Astrocyte (in vitro differentiated cells and primary cell): ENCODE data around the gene PTK7. TPM values are rescaled to one million over a fixed set of nuclear protein-coding genes. Genes with fewer than 3 reads are reported as not detected.
A peak's percentile ranks its signal among the peaks of the same experiment; 100 is the strongest.

ENCODE experiments used
- DNase-seq: peaks from one replicate; pipeline ENCODE4 v3.0.0-alpha.2; 2010; ENCODE audit warnings: low read depth
- FAIRE-seq: peaks from 2 replicates; lab custom pipeline; 2011; peaks lifted over from hg19 to GRCh38; lab: Jason Lieb, UNC
- H2AFZ ChIP-seq: 2 replicates; pipeline ENCODE4 v1.6.0; 2012; ENCODE audit warnings: low read depth, low read length, inconsistent platforms
- H3K27ac ChIP-seq: 2 replicates; pipeline ENCODE4 v1.5.1; 2011; ENCODE audit warnings: low read depth, low read length, inconsistent platforms
- H3K27me3 ChIP-seq: 2 replicates; pipeline ENCODE4 v1.6.0; 2011; ENCODE audit warnings: low read length, inconsistent platforms; ENCODE audit not compliant: insufficient read depth
- H3K36me3 ChIP-seq: 2 replicates; pipeline ENCODE4 v1.5.1; 2011; ENCODE audit warnings: low read length, inconsistent platforms; ENCODE audit not compliant: insufficient read depth
- H3K4me1 ChIP-seq: 2 replicates; pipeline ENCODE4 v1.5.1; 2011; ENCODE audit warnings: low read length, inconsistent platforms; ENCODE audit not compliant: insufficient read depth
- H3K4me2 ChIP-seq: 2 replicates; pipeline ENCODE4 v1.6.0; 2012; ENCODE audit warnings: low read length, inconsistent platforms
- H3K4me3 ChIP-seq: 2 replicates; pipeline ENCODE4 v1.5.1; 2011; ENCODE audit warnings: low read depth, mild to moderate bottlenecking, low read length, inconsistent platforms; ENCODE audit not compliant: insufficient read depth
- H3K79me2 ChIP-seq: 2 replicates; pipeline ENCODE4 v1.6.0; 2012; ENCODE audit warnings: mild to moderate bottlenecking, low read length, inconsistent platforms; ENCODE audit not compliant: insufficient read depth
- H3K9ac ChIP-seq: 2 replicates; pipeline ENCODE4 v1.6.0; 2012; ENCODE audit warnings: mild to moderate bottlenecking, low read length, inconsistent platforms
- H3K9me3 ChIP-seq: 2 replicates; pipeline ENCODE4 v1.5.1; 2012; ENCODE audit warnings: low read depth, mild to moderate bottlenecking, low read length, inconsistent platforms; ENCODE audit not compliant: insufficient read depth
- H4K20me1 ChIP-seq: 2 replicates; pipeline ENCODE4 v1.6.0; 2012; ENCODE audit warnings: low read length, inconsistent platforms; ENCODE audit not compliant: insufficient read depth
- H3K27ac Mint-ChIP-seq: one replicate; pipeline ENCODE4 v1.8.0; 2021; ENCODE audit warnings: mild to moderate bottlenecking, mixed read lengths; ENCODE audit not compliant: unreplicated experiment
- H3K27me3 Mint-ChIP-seq: one replicate; pipeline ENCODE4 v1.8.0; 2021; ENCODE audit warnings: low read depth, mixed read lengths; ENCODE audit not compliant: unreplicated experiment
- H3K36me3 Mint-ChIP-seq: one replicate; pipeline ENCODE4 v1.8.0; 2021; ENCODE audit warnings: low read depth, mixed read lengths; ENCODE audit not compliant: unreplicated experiment
- H3K4me1 Mint-ChIP-seq: one replicate; pipeline ENCODE4 v1.8.0; 2021; ENCODE audit warnings: low read depth, mixed read lengths; ENCODE audit not compliant: unreplicated experiment
- H3K4me3 Mint-ChIP-seq: one replicate; pipeline ENCODE4 v1.8.0; 2021; ENCODE audit warnings: mild to moderate bottlenecking, moderate library complexity, mixed read lengths; ENCODE audit not compliant: unreplicated experiment
- H3K9me3 Mint-ChIP-seq: one replicate; pipeline ENCODE4 v1.8.0; 2021; ENCODE audit warnings: mild to moderate bottlenecking, mixed read lengths; ENCODE audit not compliant: unreplicated experiment
- CTCF ChIP-seq: IDR thresholded peaks from 2 replicates; pipeline ENCODE4 v1.5.1; 2011; ENCODE audit warnings: low read depth, mild to moderate bottlenecking, inconsistent platforms, low read length, moderate library complexity; ENCODE audit not compliant: insufficient read depth
- EZH2 ChIP-seq: IDR thresholded peaks from 2 replicates; pipeline ENCODE4 v1.6.1; 2012; ENCODE audit warnings: mild to moderate bottlenecking, low read length, inconsistent platforms; ENCODE audit not compliant: insufficient read depth
- total RNA-seq: library from RNA; stranded (reverse); gene quantifications from 2 replicates; pipeline ENCODE4 v1.2.1, GENCODE V29; 2021

PTK7 gene
- total RNA-seq, 1 donor from 2014 or later, result 506 TPM

- Histone ChIP-seq H3K79me2 (peaks cover 3% of the 10 kb centered on the region), H3K9me3 (no peaks in the 10 kb centered on the region), H3K4me1 (peaks cover 16% of the 10 kb centered on the region), H3K27me3 (no peaks in the 10 kb centered on the region), H4K20me1 (peaks cover 8% of the 10 kb centered on the region), H3K9ac (no peak overlapping the region), H3K36me3 (peaks cover 23% of the 10 kb centered on the region), H2AFZ (no peak overlapping the region), H3K27ac (no peak overlapping the region), H3K4me3 (no peak overlapping the region), H3K4me2 (no peak overlapping the region)
- Mint-ChIP-seq H3K27me3 (no peaks in the 10 kb centered on the region), H3K36me3 (peaks cover 30% of the 10 kb centered on the region), H3K4me1 (peaks cover 62% of the 10 kb centered on the region), H3K9me3 (no peaks in the 10 kb centered on the region), H3K4me3 (peak overlapping the region; percentile 64), H3K27ac (peak overlapping the region; percentile 86)
- FAIRE-seq, result no peak
- no peak for DNase-seq
- TF ChIP-seq EZH2, result no peak
- TF ChIP-seq CTCF, result no peak
These were observed 68.8 kb downstream of the PTK7 start for GRCh38 chr6:43144879-43145278.

- peaks cover 16% of the 10 kb centered on the region for H3K4me1 ChIP-seq
- FAIRE-seq, result no peak
- H3K79me2 ChIP-seq, result peaks cover 3% of the 10 kb centered on the region
- H3K9me3 Mint-ChIP-seq, result no peaks in the 10 kb centered on the region
- no peak overlapping the region for H3K9ac ChIP-seq
- H3K27ac Mint-ChIP-seq, result peak overlapping the region; percentile 58
- no peak overlapping the region for H3K4me3 ChIP-seq
- H4K20me1 ChIP-seq, result peaks cover 11% of the 10 kb centered on the region
- H3K27me3 Mint-ChIP-seq, result no peaks in the 10 kb centered on the region
- no peak overlapping the region for H2AFZ ChIP-seq
- no peak overlapping the region for H3K4me3 Mint-ChIP-seq
- H3K4me1 Mint-ChIP-seq, result peaks cover 63% of the 10 kb centered on the region
- DNase-seq, result no peak
- no peaks in the 10 kb centered on the region for H3K9me3 ChIP-seq
- no peaks in the 10 kb centered on the region for H3K27me3 ChIP-seq
- H3K27ac ChIP-seq, result no peak overlapping the region
- H3K36me3 Mint-ChIP-seq, result peaks cover 32% of the 10 kb centered on the region
- no peak for TF ChIP-seq EZH2
- no peak for TF ChIP-seq CTCF
- no peak overlapping the region for H3K4me2 ChIP-seq
- peaks cover 23% of the 10 kb centered on the region for H3K36me3 ChIP-seq
These were observed 70.1 kb downstream of the PTK7 start for GRCh38 chr6:43146261-43146660.

GRCh38 chr6:43146709-43147688, 70.9 kb downstream of the PTK7 start:
- FAIRE-seq (no peak), DNase-seq (no peak)
- H3K27ac Mint-ChIP-seq, result peak overlapping the region; percentile 58
- Histone ChIP-seq H2AFZ (no peak overlapping the region), H3K4me1 (peaks cover 16% of the 10 kb centered on the region), H3K9ac (no peak overlapping the region), H3K27me3 (no peaks in the 10 kb centered on the region), H3K27ac (no peak overlapping the region), H3K79me2 (peaks cover 3% of the 10 kb centered on the region), H3K36me3 (peaks cover 23% of the 10 kb centered on the region), H4K20me1 (peaks cover 11% of the 10 kb centered on the region), H3K9me3 (no peaks in the 10 kb centered on the region), H3K4me2 (no peak overlapping the region), H3K4me3 (no peak overlapping the region)
- H3K27me3 Mint-ChIP-seq, result no peaks in the 10 kb centered on the region
- H3K4me1 Mint-ChIP-seq, result peaks cover 61% of the 10 kb centered on the region
- TF ChIP-seq CTCF (no peak), EZH2 (no peak)
- no peak overlapping the region for H3K4me3 Mint-ChIP-seq
- peaks cover 31% of the 10 kb centered on the region for H3K36me3 Mint-ChIP-seq
- H3K9me3 Mint-ChIP-seq, result no peaks in the 10 kb centered on the region
